HL-60 (cell line): ENCODE results near the gene SPINK13.

Experiments
- GABPA ChIP-seq: IDR thresholded peaks from 2 replicates; pipeline ENCODE4 v1.6.1; 2012; ENCODE audit warnings: low read depth
- POLR2AphosphoS5 ChIP-seq: IDR thresholded peaks from 2 replicates; pipeline ENCODE4 v1.6.1; 2012; ENCODE audit warnings: low read depth
- TF ChIP-seq, protein P1 (sequence below): IDR thresholded peaks from one replicate; pipeline ENCODE4 v1.5.1; 2011; ENCODE audit warnings: low read length, control low read depth, inconsistent platforms; ENCODE audit not compliant: insufficient read depth
- TF ChIP-seq, protein P2 (sequence below): IDR thresholded peaks from 2 replicates; pipeline ENCODE4 v1.6.1; 2012; ENCODE audit warnings: low read depth; ENCODE audit not compliant: insufficient replicate concordance

DNA sequence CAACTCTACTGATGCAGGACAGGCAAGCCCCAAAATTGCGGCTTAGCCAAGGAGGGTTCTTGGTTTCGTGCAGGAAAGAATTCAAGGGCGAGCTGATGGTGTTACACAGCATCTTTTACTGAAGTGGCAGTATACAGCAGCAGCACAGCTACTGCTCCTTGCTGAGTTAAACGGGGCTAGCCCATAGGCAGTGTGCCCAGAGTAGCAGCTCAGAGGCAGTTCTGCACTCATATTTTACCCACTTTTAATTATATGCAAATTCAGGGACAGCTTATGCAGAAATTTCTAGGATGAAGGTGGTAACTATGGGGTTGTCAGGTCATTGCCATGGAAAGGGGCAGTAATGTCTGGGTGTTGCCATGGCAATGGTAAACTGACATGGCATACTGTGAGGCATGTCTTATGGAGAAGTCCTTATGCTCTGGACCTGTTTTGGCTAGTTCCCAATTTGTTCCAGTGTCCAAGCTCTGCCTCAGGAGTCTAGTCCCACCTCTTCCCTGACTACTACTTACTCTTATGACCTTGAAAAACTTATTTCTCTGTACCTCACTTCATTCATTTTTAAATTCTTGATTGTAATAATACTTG, 64.8 kb downstream of the SPINK13 start:
- TF ChIP-seq, protein P1, sequence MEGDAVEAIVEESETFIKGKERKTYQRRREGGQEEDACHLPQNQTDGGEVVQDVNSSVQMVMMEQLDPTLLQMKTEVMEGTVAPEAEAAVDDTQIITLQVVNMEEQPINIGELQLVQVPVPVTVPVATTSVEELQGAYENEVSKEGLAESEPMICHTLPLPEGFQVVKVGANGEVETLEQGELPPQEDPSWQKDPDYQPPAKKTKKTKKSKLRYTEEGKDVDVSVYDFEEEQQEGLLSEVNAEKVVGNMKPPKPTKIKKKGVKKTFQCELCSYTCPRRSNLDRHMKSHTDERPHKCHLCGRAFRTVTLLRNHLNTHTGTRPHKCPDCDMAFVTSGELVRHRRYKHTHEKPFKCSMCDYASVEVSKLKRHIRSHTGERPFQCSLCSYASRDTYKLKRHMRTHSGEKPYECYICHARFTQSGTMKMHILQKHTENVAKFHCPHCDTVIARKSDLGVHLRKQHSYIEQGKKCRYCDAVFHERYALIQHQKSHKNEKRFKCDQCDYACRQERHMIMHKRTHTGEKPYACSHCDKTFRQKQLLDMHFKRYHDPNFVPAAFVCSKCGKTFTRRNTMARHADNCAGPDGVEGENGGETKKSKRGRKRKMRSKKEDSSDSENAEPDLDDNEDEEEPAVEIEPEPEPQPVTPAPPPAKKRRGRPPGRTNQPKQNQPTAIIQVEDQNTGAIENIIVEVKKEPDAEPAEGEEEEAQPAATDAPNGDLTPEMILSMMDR = no peak
- TF ChIP-seq GABPA (no peak), POLR2AphosphoS5 (no peak)
- TF ChIP-seq, protein P2, sequence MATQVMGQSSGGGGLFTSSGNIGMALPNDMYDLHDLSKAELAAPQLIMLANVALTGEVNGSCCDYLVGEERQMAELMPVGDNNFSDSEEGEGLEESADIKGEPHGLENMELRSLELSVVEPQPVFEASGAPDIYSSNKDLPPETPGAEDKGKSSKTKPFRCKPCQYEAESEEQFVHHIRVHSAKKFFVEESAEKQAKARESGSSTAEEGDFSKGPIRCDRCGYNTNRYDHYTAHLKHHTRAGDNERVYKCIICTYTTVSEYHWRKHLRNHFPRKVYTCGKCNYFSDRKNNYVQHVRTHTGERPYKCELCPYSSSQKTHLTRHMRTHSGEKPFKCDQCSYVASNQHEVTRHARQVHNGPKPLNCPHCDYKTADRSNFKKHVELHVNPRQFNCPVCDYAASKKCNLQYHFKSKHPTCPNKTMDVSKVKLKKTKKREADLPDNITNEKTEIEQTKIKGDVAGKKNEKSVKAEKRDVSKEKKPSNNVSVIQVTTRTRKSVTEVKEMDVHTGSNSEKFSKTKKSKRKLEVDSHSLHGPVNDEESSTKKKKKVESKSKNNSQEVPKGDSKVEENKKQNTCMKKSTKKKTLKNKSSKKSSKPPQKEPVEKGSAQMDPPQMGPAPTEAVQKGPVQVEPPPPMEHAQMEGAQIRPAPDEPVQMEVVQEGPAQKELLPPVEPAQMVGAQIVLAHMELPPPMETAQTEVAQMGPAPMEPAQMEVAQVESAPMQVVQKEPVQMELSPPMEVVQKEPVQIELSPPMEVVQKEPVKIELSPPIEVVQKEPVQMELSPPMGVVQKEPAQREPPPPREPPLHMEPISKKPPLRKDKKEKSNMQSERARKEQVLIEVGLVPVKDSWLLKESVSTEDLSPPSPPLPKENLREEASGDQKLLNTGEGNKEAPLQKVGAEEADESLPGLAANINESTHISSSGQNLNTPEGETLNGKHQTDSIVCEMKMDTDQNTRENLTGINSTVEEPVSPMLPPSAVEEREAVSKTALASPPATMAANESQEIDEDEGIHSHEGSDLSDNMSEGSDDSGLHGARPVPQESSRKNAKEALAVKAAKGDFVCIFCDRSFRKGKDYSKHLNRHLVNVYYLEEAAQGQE = no peak
